Testis (tissue), 2 donors: ENCODE data around the gene HOXD12.

ENCODE experiments used
- POLR2A ChIP-seq: fragments of 450-650 bp; IDR thresholded peaks from one replicate; pipeline ENCODE4 v1.6.1; 2017; ENCODE audit warnings: antibody characterized with exemption, mild to moderate bottlenecking, moderate library complexity
- TF ChIP-seq, protein P1 (sequence below), 3 experiments: fragments of 450-650 bp in 2 of 3; fragments of 200-600 bp in 1 of 3; sonication (generic) in 1 of 3; IDR thresholded peaks; one replicate each; pipeline ENCODE4 v1.5.1; 2016 to 2019; ENCODE audit warnings: antibody characterized with exemption in 3 of 3, mild to moderate bottlenecking in 2 of 3, moderate library complexity in 1 of 3

DNA sequence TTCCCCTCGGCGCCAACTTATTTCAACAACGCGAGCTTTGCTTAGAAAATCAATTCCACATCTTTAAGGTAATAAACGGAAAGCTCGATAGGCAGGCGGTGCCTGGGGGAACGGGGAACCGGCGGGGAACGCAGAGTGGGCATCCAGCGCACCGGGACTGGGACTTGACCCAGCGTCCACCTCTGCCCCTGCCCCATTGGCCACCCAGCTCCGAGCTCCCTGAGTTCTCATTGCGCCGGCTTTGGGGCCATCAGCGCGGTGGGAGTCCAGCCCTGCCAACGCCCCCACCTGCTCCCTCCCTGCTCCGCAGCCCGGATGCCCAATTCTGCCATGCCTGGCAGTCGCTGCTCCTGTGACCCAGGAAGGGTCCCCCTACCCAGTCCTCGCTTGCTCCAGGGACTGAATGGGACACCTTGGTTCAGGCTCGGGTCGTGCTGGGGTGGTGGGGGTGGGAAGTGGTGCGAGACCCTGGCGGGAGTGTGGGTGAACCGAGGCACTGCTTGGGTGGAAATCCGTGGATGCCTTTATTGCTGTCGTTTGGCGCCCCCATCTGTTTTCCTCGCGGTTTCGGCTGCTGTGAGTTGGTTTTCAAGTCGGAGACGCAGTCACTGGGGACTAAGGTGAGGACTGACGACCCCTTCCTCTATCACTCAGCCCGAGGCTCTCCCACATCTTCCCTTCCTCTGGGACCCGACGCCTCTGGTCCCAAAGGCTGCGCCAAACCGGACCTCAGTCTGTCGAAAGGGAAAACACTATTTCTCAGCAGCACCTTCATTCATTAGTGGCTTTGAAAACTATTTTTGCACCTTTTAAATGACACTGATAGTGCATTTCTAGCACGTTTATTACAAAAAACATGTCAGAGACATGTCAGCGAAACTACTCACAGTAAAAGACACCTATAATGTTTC is 13.5 kb upstream of the HOXD12 start:
- TF ChIP-seq, protein P1, sequence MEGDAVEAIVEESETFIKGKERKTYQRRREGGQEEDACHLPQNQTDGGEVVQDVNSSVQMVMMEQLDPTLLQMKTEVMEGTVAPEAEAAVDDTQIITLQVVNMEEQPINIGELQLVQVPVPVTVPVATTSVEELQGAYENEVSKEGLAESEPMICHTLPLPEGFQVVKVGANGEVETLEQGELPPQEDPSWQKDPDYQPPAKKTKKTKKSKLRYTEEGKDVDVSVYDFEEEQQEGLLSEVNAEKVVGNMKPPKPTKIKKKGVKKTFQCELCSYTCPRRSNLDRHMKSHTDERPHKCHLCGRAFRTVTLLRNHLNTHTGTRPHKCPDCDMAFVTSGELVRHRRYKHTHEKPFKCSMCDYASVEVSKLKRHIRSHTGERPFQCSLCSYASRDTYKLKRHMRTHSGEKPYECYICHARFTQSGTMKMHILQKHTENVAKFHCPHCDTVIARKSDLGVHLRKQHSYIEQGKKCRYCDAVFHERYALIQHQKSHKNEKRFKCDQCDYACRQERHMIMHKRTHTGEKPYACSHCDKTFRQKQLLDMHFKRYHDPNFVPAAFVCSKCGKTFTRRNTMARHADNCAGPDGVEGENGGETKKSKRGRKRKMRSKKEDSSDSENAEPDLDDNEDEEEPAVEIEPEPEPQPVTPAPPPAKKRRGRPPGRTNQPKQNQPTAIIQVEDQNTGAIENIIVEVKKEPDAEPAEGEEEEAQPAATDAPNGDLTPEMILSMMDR (IDR thresholded peaks at IDR 0.05), result no peak
- no peak for TF ChIP-seq POLR2A
